Mesendoderm (in vitro differentiated cells): Measurements from ENCODE around the gene LYST.
A peak's percentile ranks its signal among the peaks of the same experiment; 100 is the strongest.

Source experiments
- DNase-seq: peaks from one replicate; pipeline ENCODE4 v3.0.0; 2013
- H2AK5ac ChIP-seq: 2 replicates; pipeline ENCODE4 v1.6.1; 2013; ENCODE audit warnings: low read length, inconsistent platforms
- H2BK120ac ChIP-seq: 2 replicates; pipeline ENCODE4 v1.6.1; 2013; ENCODE audit warnings: low read depth, mild to moderate bottlenecking, low read length, moderate library complexity, mixed read lengths
- H2BK15ac ChIP-seq: replicated peaks from 2 replicates; pipeline ENCODE4 v1.6.1; 2013; ENCODE audit warnings: low read depth, mild to moderate bottlenecking, moderate library complexity
- H2BK5ac ChIP-seq: 2 replicates; pipeline ENCODE4 v1.6.1; 2013; ENCODE audit warnings: low read length, inconsistent platforms
- H3K18ac ChIP-seq: 2 replicates; pipeline ENCODE4 v1.6.1; 2013; ENCODE audit warnings: mild to moderate bottlenecking, low read length, mixed read lengths
- H3K23ac ChIP-seq: one replicate; pipeline ENCODE4 v1.6.1; 2013; ENCODE audit warnings: low read length
- H3K27ac ChIP-seq: 2 replicates; pipeline ENCODE4 v1.5.1; 2013; ENCODE audit warnings: low read depth, mild to moderate bottlenecking, inconsistent platforms, low read length, moderate library complexity
- H3K27me3 ChIP-seq: 2 replicates; pipeline ENCODE4 v1.6.1; 2013; ENCODE audit warnings: low read length, control low read depth, mild to moderate bottlenecking, inconsistent platforms; ENCODE audit not compliant: insufficient read depth, poor library complexity
- H3K36me3 ChIP-seq: 2 replicates; pipeline ENCODE4 v1.6.1; 2013; ENCODE audit warnings: low read length, inconsistent platforms; ENCODE audit not compliant: control insufficient read depth, insufficient read depth
- H3K4ac ChIP-seq: one replicate; pipeline ENCODE4 v1.6.1; 2013; ENCODE audit warnings: low read depth, mild to moderate bottlenecking, low read length, moderate library complexity
- H3K4me1 ChIP-seq: 2 replicates; pipeline ENCODE4 v1.6.1; 2013; ENCODE audit warnings: low read depth, low read length, inconsistent platforms; ENCODE audit not compliant: control insufficient read depth
- H3K4me2 ChIP-seq: 2 replicates; pipeline ENCODE4 v1.6.1; 2013; ENCODE audit warnings: low read length
- H3K4me3 ChIP-seq: 2 replicates; pipeline ENCODE4 v1.5.1; 2013; ENCODE audit warnings: mild to moderate bottlenecking, low read length
- H3K56ac ChIP-seq: one replicate; pipeline ENCODE4 v1.6.1; 2013; ENCODE audit warnings: low read length
- H3K79me1 ChIP-seq: 2 replicates; pipeline ENCODE4 v1.6.1; 2013; ENCODE audit warnings: low read length, inconsistent platforms
- H3K79me2 ChIP-seq: 2 replicates; pipeline ENCODE4 v1.6.1; 2013; ENCODE audit warnings: mild to moderate bottlenecking, low read length; ENCODE audit not compliant: control insufficient read depth, insufficient read depth
- H3K9ac ChIP-seq: 2 replicates; pipeline ENCODE4 v1.6.1; 2013; ENCODE audit warnings: low read length, inconsistent platforms
- H4K5ac ChIP-seq: one replicate; pipeline ENCODE4 v1.6.1; 2013; ENCODE audit warnings: low read length
- H4K8ac ChIP-seq: one replicate; pipeline ENCODE4 v1.6.1; 2013; ENCODE audit warnings: low read depth, mild to moderate bottlenecking, control low read depth, low read length, moderate library complexity
- WGBS: extraction: QIAGEN DNeasy Blood & Tissue Kit; methylation state at CpG from one replicate; pipeline ENCODE4 v1.1.7; 2013; ENCODE audit warnings: low lambda C conversion rate, missing lambda C conversion rate; ENCODE audit not compliant: insufficient coverage; ENCODE audit errors: extremely low coverage; 5-methylcytosine and 5-hydroxymethylcytosine counted together

The LYST gene

DNA sequence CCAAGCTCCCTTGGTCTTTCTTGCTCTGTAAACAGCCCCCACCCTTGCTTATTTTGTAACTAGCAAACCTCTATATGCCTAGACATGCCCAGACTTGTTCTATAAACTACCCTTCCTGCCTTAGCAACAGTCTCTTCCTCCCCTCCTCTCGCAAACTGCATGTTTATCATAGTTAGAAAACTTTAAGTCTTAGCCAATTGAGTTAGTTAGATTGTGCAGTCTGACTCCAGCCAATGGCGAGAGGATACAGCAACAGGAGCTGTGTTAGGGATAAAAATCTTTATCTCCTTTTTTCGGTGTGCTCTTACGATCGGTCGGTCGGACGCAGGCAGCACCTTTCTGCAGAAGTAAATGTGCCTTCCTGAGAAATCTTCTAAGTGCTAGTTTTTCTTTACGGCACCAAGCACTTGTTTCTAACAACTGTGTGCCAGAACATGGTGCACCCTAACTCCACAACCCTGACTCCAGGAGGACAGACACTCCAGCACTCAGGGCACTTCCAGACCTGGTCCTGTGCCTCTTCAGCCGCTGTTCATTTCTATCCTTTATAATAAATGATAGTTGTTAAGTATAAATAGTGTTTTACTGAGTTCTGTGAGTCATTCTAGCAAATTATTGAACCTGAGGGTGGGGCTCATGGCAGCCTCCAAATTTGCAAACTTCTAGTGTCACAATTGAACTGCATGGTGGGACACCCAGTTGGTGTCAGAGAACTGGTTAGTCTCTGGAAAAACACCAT, 191.4 kb downstream of the LYST start:
- Histone ChIP-seq H3K23ac (no peak overlapping the region), H3K27me3 (no peaks in the 10 kb centered on the region), H3K4me3 (no peak overlapping the region), H3K18ac (no peak overlapping the region), H3K36me3 (no peaks in the 10 kb centered on the region), H3K27ac (no peak overlapping the region), H2BK5ac (no peak overlapping the region), H4K5ac (no peak overlapping the region), H4K8ac (no peak overlapping the region), H3K79me1 (no peaks in the 10 kb centered on the region), H2BK15ac (no peak overlapping the region), H2AK5ac (no peak overlapping the region), H3K79me2 (no peaks in the 10 kb centered on the region), H3K9ac (no peak overlapping the region), H3K4me1 (no peaks in the 10 kb centered on the region), H3K56ac (no peak overlapping the region), H3K4me2 (no peak overlapping the region), H2BK120ac (no peak overlapping the region), H3K4ac (no peak overlapping the region)
- no CpG with 5 or more reads among the region's 10 CpGs for WGBS
- DNase-seq = no peak

DNA sequence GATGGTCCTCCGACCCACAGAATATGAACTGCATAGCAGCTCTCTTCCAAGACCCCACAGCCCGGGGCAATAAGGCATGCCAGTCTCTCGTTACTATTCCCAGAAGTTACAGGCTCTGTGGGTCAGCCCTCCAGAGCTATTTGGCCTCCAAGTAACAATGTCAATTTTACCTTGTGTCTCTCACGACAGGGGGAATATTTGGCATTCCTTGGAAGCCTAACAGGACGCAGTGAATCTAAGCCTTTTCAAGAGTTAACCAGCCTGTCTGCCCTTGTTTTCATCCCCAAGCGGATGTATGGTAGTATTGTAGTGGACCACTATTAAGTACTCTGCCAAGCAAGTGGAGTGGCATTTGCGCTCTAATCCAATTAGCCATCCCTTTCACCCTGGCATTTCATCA, 192.7 kb downstream of the LYST start:
- H2AK5ac ChIP-seq = no peak overlapping the region
- no peaks in the 10 kb centered on the region for H3K79me2 ChIP-seq
- no peak overlapping the region for H3K4me2 ChIP-seq
- H4K5ac ChIP-seq = no peak overlapping the region
- DNase-seq = peak; percentile 68
- H3K27ac ChIP-seq = no peak overlapping the region
- H4K8ac ChIP-seq = no peak overlapping the region
- no peak overlapping the region for H3K4ac ChIP-seq
- no peak overlapping the region for H3K18ac ChIP-seq
- no peak overlapping the region for H3K56ac ChIP-seq
- no peaks in the 10 kb centered on the region for H3K4me1 ChIP-seq
- H3K23ac ChIP-seq = no peak overlapping the region
- no peak overlapping the region for H2BK5ac ChIP-seq
- H3K79me1 ChIP-seq = no peaks in the 10 kb centered on the region
- H2BK15ac ChIP-seq = no peak overlapping the region
- H3K9ac ChIP-seq = no peak overlapping the region
- no CpG with 5 or more reads among the region's 7 CpGs for WGBS
- no peak overlapping the region for H3K4me3 ChIP-seq
- H2BK120ac ChIP-seq = no peak overlapping the region
- H3K27me3 ChIP-seq = no peaks in the 10 kb centered on the region
- no peaks in the 10 kb centered on the region for H3K36me3 ChIP-seq

- H3K4me2 ChIP-seq = no peak overlapping the region
- H2BK120ac ChIP-seq = no peak overlapping the region
- no peaks in the 10 kb centered on the region for H3K79me2 ChIP-seq
- H3K56ac ChIP-seq = no peak overlapping the region
- no peak overlapping the region for H3K4ac ChIP-seq
- H3K23ac ChIP-seq = no peak overlapping the region
- H3K4me3 ChIP-seq = no peak overlapping the region
- H3K4me1 ChIP-seq = no peaks in the 10 kb centered on the region
- H3K18ac ChIP-seq = no peak overlapping the region
- DNase-seq = no peak
- no peak overlapping the region for H3K27ac ChIP-seq
- H2BK15ac ChIP-seq = no peak overlapping the region
- no peak overlapping the region for H3K9ac ChIP-seq
- H4K8ac ChIP-seq = no peak overlapping the region
- no peak overlapping the region for H4K5ac ChIP-seq
- H3K79me1 ChIP-seq = no peaks in the 10 kb centered on the region
- no peaks in the 10 kb centered on the region for H3K27me3 ChIP-seq
- WGBS = no CpG with 5 or more reads among the region's 1 CpG
- H2BK5ac ChIP-seq = no peak overlapping the region
- no peaks in the 10 kb centered on the region for H3K36me3 ChIP-seq
- H2AK5ac ChIP-seq = no peak overlapping the region
These were observed 194.7 kb downstream of the LYST start for GRCh38 chr1:235671992-235672391.

- no peak overlapping the region for H4K8ac ChIP-seq
- no peak overlapping the region for H3K56ac ChIP-seq
- no peak overlapping the region for H3K9ac ChIP-seq
- H3K4ac ChIP-seq = no peak overlapping the region
- no CpG with 5 or more reads among the region's 8 CpGs for WGBS
- no peak overlapping the region for H4K5ac ChIP-seq
- H3K4me3 ChIP-seq = no peak overlapping the region
- no peak overlapping the region for H2AK5ac ChIP-seq
- H3K23ac ChIP-seq = no peak overlapping the region
- no peak overlapping the region for H3K27ac ChIP-seq
- H3K4me1 ChIP-seq = no peaks in the 10 kb centered on the region
- H2BK15ac ChIP-seq = no peak overlapping the region
- no peak overlapping the region for H2BK120ac ChIP-seq
- H3K79me2 ChIP-seq = no peaks in the 10 kb centered on the region
- no peak for DNase-seq
- H3K18ac ChIP-seq = no peak overlapping the region
- no peaks in the 10 kb centered on the region for H3K79me1 ChIP-seq
- H3K36me3 ChIP-seq = no peaks in the 10 kb centered on the region
- H2BK5ac ChIP-seq = no peak overlapping the region
- H3K4me2 ChIP-seq = no peak overlapping the region
- no peaks in the 10 kb centered on the region for H3K27me3 ChIP-seq
These were observed 196.4 kb downstream of the LYST start for GRCh38 chr1:235670157-235670776.

GRCh38 chr1:235669277-235669676, 197.4 kb downstream of the LYST start:
- H2AK5ac ChIP-seq = no peak overlapping the region
- WGBS = no CpG with 5 or more reads among the region's 3 CpGs
- no peak overlapping the region for H2BK120ac ChIP-seq
- DNase-seq = no peak
- no peak overlapping the region for H3K9ac ChIP-seq
- H3K23ac ChIP-seq = no peak overlapping the region
- no peak overlapping the region for H2BK5ac ChIP-seq
- no peak overlapping the region for H2BK15ac ChIP-seq
- no peak overlapping the region for H4K8ac ChIP-seq
- H3K18ac ChIP-seq = no peak overlapping the region
- no peak overlapping the region for H3K4me2 ChIP-seq
- H3K4me3 ChIP-seq = no peak overlapping the region
- H3K79me2 ChIP-seq = no peaks in the 10 kb centered on the region
- H3K56ac ChIP-seq = no peak overlapping the region
- H3K27me3 ChIP-seq = no peaks in the 10 kb centered on the region
- H3K27ac ChIP-seq = no peak overlapping the region
- H3K79me1 ChIP-seq = no peaks in the 10 kb centered on the region
- H3K4me1 ChIP-seq = no peaks in the 10 kb centered on the region
- no peak overlapping the region for H3K4ac ChIP-seq
- no peaks in the 10 kb centered on the region for H3K36me3 ChIP-seq
- H4K5ac ChIP-seq = no peak overlapping the region

GRCh38 chr1:235663628-235664027, 203.1 kb downstream of the LYST start:
- no peaks in the 10 kb centered on the region for H3K36me3 ChIP-seq
- no peak overlapping the region for H3K56ac ChIP-seq
- H2BK15ac ChIP-seq = no peak overlapping the region
- H3K23ac ChIP-seq = no peak overlapping the region
- H3K4me2 ChIP-seq = no peak overlapping the region
- no peak overlapping the region for H3K27ac ChIP-seq
- no peak overlapping the region for H2BK120ac ChIP-seq
- no peaks in the 10 kb centered on the region for H3K27me3 ChIP-seq
- no peak overlapping the region for H2BK5ac ChIP-seq
- H3K79me1 ChIP-seq = no peaks in the 10 kb centered on the region
- no peak overlapping the region for H3K4me3 ChIP-seq
- H2AK5ac ChIP-seq = no peak overlapping the region
- H3K79me2 ChIP-seq = no peaks in the 10 kb centered on the region
- H4K8ac ChIP-seq = no peak overlapping the region
- no CpG with 5 or more reads among the region's 4 CpGs for WGBS
- H3K18ac ChIP-seq = no peak overlapping the region
- H4K5ac ChIP-seq = no peak overlapping the region
- H3K9ac ChIP-seq = no peak overlapping the region
- H3K4me1 ChIP-seq = no peaks in the 10 kb centered on the region
- no peak overlapping the region for H3K4ac ChIP-seq
- DNase-seq = no peak
